Omental fat pad (tissue), 4 donors: Measurements from ENCODE around the gene MBP. TPM values are rescaled to one million over a fixed set of nuclear protein-coding genes. Genes with fewer than 3 reads are reported as not detected.
A peak's percentile ranks its signal among the peaks of the same experiment; 100 is the strongest.

Experiments used
- ATAC-seq: fragments of 150-250 bp; one replicate; pipeline ENCODE4 v1.9.1; 2016; ENCODE audit warnings: mild to moderate bottlenecking, moderate library complexity; ENCODE audit not compliant: low FRiP score
- DNase-seq: peaks from one replicate; pipeline ENCODE4 v3.0.0-alpha.2; 2019; ENCODE audit warnings: low spot score
- total RNA-seq, 4 donors: library from RNA; depleted of rRNA; stranded (reverse); fragments of >200 nt; gene quantifications; one replicate each; pipeline ENCODE4 v1.1.0, GENCODE V29; 2016
- TF ChIP-seq, protein P1 (sequence below), 3 donors: fragments of 450-650 bp; IDR thresholded peaks; one replicate each; pipeline ENCODE4 v1.5.1; 2016 to 2017; ENCODE audit warnings: antibody characterized with exemption in 3 of 3, mild to moderate bottlenecking in 3 of 3, moderate library complexity in 2 of 3

The MBP gene
- total RNA-seq, 4 donors from 2014 or later: 27.4 to 50.9 (median 36.0) TPM

DNA sequence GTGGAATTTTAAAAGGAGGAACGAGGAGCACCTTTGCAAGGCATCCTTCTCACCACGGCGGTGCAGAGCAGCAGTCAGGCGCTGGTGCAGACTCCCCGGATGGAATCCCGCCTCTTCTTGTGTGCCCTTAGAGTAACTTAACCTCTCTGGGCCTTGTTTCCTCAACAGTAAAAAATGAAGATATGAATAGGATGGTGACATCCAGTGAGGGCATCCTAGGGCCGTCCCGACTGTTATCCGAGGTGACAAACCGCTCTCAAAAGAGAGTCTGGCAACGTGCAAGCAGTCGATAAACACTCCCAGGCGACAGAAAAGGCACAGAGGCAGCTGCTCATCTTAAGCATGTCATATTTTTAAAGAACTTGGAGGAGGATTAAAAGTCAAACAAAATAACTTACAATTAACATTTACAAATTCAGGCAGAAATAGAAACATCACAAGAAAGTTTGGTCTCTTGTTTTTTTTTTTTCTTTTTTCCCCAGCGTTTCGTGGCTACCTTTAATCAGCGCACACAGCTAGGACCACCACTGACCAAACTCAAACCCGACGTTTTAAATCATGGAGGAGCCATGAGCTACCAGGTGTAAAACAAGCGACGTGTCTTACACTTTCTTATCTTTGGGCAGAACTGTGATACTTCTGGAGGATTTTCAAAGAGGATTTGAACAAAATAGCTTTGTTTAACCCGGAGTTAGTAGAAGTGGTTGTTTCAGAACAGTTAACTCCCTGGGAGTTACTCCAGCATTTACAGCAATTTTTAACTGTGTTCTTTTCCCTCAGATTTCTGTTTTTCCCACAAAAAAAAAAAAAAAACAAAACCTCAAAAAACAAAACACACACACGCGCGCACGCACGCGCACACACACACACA, 2.1 kb downstream of the MBP start:
- DNase-seq: no peak
- TF ChIP-seq, protein P1, sequence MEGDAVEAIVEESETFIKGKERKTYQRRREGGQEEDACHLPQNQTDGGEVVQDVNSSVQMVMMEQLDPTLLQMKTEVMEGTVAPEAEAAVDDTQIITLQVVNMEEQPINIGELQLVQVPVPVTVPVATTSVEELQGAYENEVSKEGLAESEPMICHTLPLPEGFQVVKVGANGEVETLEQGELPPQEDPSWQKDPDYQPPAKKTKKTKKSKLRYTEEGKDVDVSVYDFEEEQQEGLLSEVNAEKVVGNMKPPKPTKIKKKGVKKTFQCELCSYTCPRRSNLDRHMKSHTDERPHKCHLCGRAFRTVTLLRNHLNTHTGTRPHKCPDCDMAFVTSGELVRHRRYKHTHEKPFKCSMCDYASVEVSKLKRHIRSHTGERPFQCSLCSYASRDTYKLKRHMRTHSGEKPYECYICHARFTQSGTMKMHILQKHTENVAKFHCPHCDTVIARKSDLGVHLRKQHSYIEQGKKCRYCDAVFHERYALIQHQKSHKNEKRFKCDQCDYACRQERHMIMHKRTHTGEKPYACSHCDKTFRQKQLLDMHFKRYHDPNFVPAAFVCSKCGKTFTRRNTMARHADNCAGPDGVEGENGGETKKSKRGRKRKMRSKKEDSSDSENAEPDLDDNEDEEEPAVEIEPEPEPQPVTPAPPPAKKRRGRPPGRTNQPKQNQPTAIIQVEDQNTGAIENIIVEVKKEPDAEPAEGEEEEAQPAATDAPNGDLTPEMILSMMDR (IDR thresholded peaks at IDR 0.05): no peak
- no peak for ATAC-seq

DNA sequence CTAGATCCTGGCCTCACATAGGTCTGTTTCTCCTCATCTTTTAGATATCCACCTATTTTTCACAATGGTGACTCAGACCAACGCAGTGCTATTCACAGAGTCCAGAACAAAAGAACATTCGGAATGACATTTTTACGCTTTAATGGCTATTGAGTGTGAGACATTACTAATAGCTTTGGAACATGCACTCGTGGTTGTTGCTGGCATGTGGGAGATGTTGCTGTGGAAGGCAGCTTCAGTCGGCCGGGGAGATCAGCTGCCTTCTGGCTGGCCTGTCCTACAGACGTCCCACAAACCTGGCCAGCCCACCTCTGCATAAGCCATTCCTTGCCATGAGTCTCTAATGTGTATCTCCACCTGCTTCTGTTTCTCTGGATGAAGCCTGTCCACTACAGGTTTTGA, 3.4 kb downstream of the MBP start:
- ATAC-seq: peak; percentile 22
- DNase-seq: no peak
- TF ChIP-seq, protein P1 (IDR thresholded peaks at IDR 0.05): no peak

DNA sequence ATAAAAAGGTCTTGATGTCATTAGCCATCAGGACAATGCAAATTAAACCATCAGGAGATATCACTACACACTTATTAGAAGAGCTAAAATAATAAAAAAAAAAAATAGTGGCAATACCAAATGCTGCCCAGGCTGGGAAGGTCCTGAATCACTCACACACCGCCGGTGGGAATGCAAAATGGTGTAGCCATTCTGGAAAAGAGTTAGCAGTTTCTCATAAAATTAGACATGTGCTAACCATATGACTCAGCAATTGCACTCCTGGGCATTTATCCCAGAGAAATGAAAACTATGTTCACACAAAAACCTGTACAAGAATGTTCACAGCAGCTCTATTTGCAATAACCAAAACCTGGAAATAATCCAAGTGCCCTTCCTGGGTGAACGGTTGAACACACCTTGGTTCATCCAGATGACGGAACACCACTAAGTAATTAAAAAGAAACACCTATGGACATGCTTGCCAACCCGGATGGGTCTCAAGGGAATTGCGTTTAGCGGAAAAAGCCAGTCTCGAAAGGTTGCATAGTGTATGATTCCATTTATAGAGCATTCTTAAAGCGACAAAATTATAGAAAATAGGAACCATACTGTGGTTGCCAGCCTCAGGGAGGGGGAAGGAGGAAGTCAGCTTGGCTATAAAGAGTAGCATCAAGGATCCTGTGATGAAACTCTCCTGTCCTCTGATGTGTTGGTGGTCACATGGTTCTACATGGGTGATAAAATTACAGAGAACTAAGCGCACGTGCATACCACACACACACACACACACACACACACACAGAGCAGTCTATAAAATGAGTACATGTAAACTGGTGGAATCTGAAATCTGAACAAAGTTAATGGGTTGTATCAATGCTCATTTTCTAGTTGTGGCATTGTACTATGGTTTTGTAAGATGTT, 4.6 kb downstream of the MBP start:
- DNase-seq (no peak), ATAC-seq (peak; percentile 70)
- TF ChIP-seq, protein P1 (IDR thresholded peaks at IDR 0.05): no peak

DNA sequence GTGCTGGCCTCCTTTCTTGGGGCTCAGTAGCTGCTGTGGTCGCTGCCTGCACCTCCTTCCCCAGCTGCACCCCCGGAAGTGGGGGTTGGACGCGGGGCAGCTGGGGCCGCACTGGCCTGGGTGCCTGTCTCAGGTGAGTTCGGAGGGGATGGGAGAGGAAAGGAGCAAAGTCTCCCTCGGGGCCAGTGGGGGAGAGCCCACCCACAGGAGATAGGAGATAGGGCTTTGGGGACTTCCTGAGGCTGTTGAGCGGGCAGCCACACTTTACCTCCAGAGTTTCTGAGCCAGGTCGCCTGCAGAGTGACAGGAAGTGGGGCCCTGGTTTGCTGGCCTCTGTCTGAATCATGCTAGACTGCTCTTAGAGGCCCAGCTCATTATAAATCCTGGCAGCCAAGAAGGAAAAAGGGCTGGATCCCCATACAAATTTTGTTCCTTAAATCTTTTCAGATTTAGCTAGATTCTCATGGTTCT, 8.1 kb downstream of the MBP start:
- ATAC-seq (no peak), DNase-seq (no peak)
- TF ChIP-seq, protein P1 (IDR thresholded peaks at IDR 0.05): no peak

DNA sequence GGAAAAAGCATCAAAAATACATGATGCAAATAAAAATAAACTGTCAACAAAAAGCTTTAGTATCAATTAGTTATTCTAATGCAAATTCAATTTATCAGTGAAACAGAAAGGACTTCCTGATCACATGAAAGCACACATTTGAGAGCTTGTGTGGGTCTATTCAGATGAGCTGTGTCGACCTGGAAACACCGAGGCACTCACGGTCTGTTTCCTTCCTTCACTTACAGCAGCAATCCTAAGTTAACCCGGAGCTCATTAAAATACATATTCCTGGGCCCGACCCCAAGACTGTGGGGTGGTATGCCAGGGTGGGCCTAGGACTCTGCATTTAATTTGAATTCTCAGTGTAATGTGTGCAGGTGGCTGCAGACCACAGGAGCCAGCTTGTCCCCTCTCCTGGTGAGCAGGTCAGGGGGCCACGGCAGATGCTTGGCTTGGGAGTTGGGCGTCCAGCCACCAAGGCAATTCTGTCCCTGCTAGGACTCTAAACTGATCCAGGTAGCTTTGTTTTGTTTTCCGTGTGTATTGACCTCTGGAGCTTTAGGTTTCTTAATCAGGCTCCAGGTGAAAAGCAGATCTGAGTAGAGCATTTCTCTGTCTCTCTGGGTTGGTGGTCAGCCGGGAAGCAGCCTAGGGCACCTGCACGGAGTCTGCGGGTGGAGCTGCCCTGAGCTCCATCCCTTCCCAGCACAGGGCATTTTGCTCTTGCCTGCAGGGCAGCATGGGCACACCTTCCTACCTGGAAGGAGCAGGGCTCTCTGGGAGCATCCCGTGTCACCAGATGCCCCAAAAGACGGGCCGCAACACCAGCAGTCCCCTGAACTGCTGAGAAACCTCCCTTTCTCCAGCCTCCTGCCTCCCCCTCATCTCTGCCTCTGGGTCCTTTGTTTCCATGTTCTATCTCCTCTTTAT, 9.0 kb downstream of the MBP start:
- ATAC-seq: no peak

DNA sequence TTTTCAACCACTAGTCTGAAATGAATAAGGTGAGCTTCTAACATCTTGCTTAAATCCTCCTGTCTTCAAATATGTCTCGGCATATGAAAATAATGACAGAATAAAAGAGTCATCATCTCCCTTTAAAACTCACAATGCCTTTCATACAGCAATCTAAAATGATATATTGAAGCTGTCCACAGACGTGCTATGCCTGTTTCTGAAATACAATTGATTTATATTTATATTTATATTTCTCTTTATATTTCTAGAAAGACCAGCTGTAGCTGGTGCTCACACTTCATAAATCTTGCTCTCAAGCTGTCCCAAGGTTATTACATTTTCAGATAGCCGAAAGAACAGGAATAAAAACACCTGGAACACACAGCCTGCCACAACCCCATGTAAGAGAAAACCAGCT, 11.1 kb downstream of the MBP start:
- DNase-seq: no peak
- ATAC-seq: no peak
- TF ChIP-seq, protein P1 (IDR thresholded peaks at IDR 0.05): no peak

More for the DNA sequence above, 9.0 kb downstream of the MBP start:
- TF ChIP-seq, protein P1 (IDR thresholded peaks at IDR 0.05): no peak
- no peak for DNase-seq
